Measurements from ENCODE around the gene TADA2B.
A peak's percentile ranks its signal among the peaks of the same experiment; 100 is the strongest.
"Not testable (repeated sequence)": the region's sequence is repeated elsewhere in the genome, so short reads cannot be mapped to it uniquely, and the experiment has no call there.

Gene TADA2B

GRCh38 chr4:7095611-7096155, 52.5 kb downstream of the TADA2B start:
- no peaks in the 10 kb centered on the region for H3K9me2 ChIP-seq (ENCODE audit: low read depth, low read length)
- H3K79me2 ChIP-seq (ENCODE audit: insufficient read depth, low read length): no peaks in the 10 kb centered on the region
- no peaks in the 10 kb centered on the region for H3K4me1 ChIP-seq (ENCODE audit: insufficient read depth, low read length, severe bottlenecking)
- no peak overlapping the region for H2AFZ ChIP-seq (ENCODE audit: low read length)
- no peaks in the 10 kb centered on the region for H3F3A ChIP-seq (ENCODE audit: insufficient read depth, low read length)
- no peak for TF ChIP-seq EZH2 (IDR thresholded peaks at IDR 0.05; ENCODE audit: borderline replicate concordance, low read length)
- TF ChIP-seq CTCF (IDR thresholded peaks at IDR 0.05; ENCODE audit: low read length): no peak
- H3K27ac ChIP-seq (ENCODE audit: low read depth, low read length, poor library complexity, severe bottlenecking): no peak overlapping the region
- no peak overlapping the region for H3K4me2 ChIP-seq (ENCODE audit: low read length)
- no peaks in the 10 kb centered on the region for H3K27me3 ChIP-seq (ENCODE audit: insufficient read depth, low read length)
- no peak overlapping the region for H3K4me3 ChIP-seq (ENCODE audit: low read depth, low read length, poor library complexity, severe bottlenecking)
- no peak overlapping the region for H3K9ac ChIP-seq (ENCODE audit: low read length)
- no peaks in the 10 kb centered on the region for H3K9me3 ChIP-seq (ENCODE audit: low read length)
- H3K36me3 ChIP-seq (ENCODE audit: insufficient read depth, low read length): no peaks in the 10 kb centered on the region
- H4K20me1 ChIP-seq (ENCODE audit: insufficient read depth, low read length): no peaks in the 10 kb centered on the region

GRCh38 chr4:7096236-7096635, 53.1 kb downstream of the TADA2B start:
- no peaks in the 10 kb centered on the region for H3K4me1 ChIP-seq (ENCODE audit: insufficient read depth, low read length, severe bottlenecking)
- no peak overlapping the region for H2AFZ ChIP-seq (ENCODE audit: low read length)
- no peaks in the 10 kb centered on the region for H4K20me1 ChIP-seq (ENCODE audit: insufficient read depth, low read length)
- H3F3A ChIP-seq (ENCODE audit: insufficient read depth, low read length): no peaks in the 10 kb centered on the region
- no peaks in the 10 kb centered on the region for H3K36me3 ChIP-seq (ENCODE audit: insufficient read depth, low read length)
- H3K27ac ChIP-seq (ENCODE audit: low read depth, low read length, poor library complexity, severe bottlenecking): no peak overlapping the region
- no peaks in the 10 kb centered on the region for H3K27me3 ChIP-seq (ENCODE audit: insufficient read depth, low read length)
- H3K4me2 ChIP-seq (ENCODE audit: low read length): no peak overlapping the region
- TF ChIP-seq EZH2 (IDR thresholded peaks at IDR 0.05; ENCODE audit: borderline replicate concordance, low read length): no peak
- no peak for TF ChIP-seq CTCF (IDR thresholded peaks at IDR 0.05; ENCODE audit: low read length)
- no peak overlapping the region for H3K9ac ChIP-seq (ENCODE audit: low read length)
- H3K9me2 ChIP-seq (ENCODE audit: low read depth, low read length): no peaks in the 10 kb centered on the region
- no peak overlapping the region for H3K4me3 ChIP-seq (ENCODE audit: low read depth, low read length, poor library complexity, severe bottlenecking)
- H3K9me3 ChIP-seq (ENCODE audit: low read length): no peaks in the 10 kb centered on the region
- no peaks in the 10 kb centered on the region for H3K79me2 ChIP-seq (ENCODE audit: insufficient read depth, low read length)

GRCh38 chr4:7101692-7102515, 58.7 kb downstream of the TADA2B start:
- H3K79me2 ChIP-seq (ENCODE audit: insufficient read depth, low read length): no peaks in the 10 kb centered on the region
- TF ChIP-seq EZH2 (IDR thresholded peaks at IDR 0.05; ENCODE audit: borderline replicate concordance, low read length) (no peak), CTCF (IDR thresholded peaks at IDR 0.05; ENCODE audit: low read length) (peak; percentile 49)
- no peaks in the 10 kb centered on the region for H3K36me3 ChIP-seq (ENCODE audit: insufficient read depth, low read length)
- no peaks in the 10 kb centered on the region for H4K20me1 ChIP-seq (ENCODE audit: insufficient read depth, low read length)
- H3K27me3 ChIP-seq (ENCODE audit: insufficient read depth, low read length): no peaks in the 10 kb centered on the region
- H3K4me3 ChIP-seq (ENCODE audit: low read depth, low read length, poor library complexity, severe bottlenecking): peak overlapping the region; percentile 68
- H3K9ac ChIP-seq (ENCODE audit: low read length): no peak overlapping the region
- H2AFZ ChIP-seq (ENCODE audit: low read length): no peak overlapping the region
- peaks cover 13% of the 10 kb centered on the region for H3K4me1 ChIP-seq (ENCODE audit: insufficient read depth, low read length, severe bottlenecking)
- peak overlapping the region; percentile 92; the same call in 1 of the 2 replicates for H3K4me2 ChIP-seq (ENCODE audit: low read length)
- no peaks in the 10 kb centered on the region for H3K9me2 ChIP-seq (ENCODE audit: low read depth, low read length)
- no peak overlapping the region for H3K27ac ChIP-seq (ENCODE audit: low read depth, low read length, poor library complexity, severe bottlenecking)
- H3K9me3 ChIP-seq (ENCODE audit: low read length): no peaks in the 10 kb centered on the region
- no peaks in the 10 kb centered on the region for H3F3A ChIP-seq (ENCODE audit: insufficient read depth, low read length)

GRCh38 chr4:7102516-7102909, 59.3 kb downstream of the TADA2B start:
- not testable (repeated sequence) for H3K9me3 ChIP-seq (ENCODE audit: low read length); H3K27ac ChIP-seq (ENCODE audit: low read depth, low read length, poor library complexity, severe bottlenecking); H3K79me2 ChIP-seq (ENCODE audit: insufficient read depth, low read length); H4K20me1 ChIP-seq (ENCODE audit: insufficient read depth, low read length); H3K9me2 ChIP-seq (ENCODE audit: low read depth, low read length); H2AFZ ChIP-seq (ENCODE audit: low read length); H3K36me3 ChIP-seq (ENCODE audit: insufficient read depth, low read length); H3K27me3 ChIP-seq (ENCODE audit: insufficient read depth, low read length); H3F3A ChIP-seq (ENCODE audit: insufficient read depth, low read length)
- peak overlapping the region; percentile 92 for H3K4me2 ChIP-seq (ENCODE audit: low read length)
- peak overlapping the region; percentile 68 for H3K4me3 ChIP-seq (ENCODE audit: low read depth, low read length, poor library complexity, severe bottlenecking)
- H3K4me1 ChIP-seq (ENCODE audit: insufficient read depth, low read length, severe bottlenecking): peaks cover 13% of the 10 kb centered on the region
- peak overlapping the region; percentile 64; the same call in 1 of the 2 replicates for H3K9ac ChIP-seq (ENCODE audit: low read length)

Data from OCI-LY1 (cell line).